Measurements from ENCODE around the gene ITGA11.

ITGA11 gene

GRCh38 chr15:68364028-68364659, 67.8 kb downstream of the ITGA11 start:
- no peak overlapping the region for H3K27ac ChIP-seq
- no peak for TF ChIP-seq ZFX (IDR thresholded peaks at IDR 0.05; ENCODE audit: borderline replicate concordance)
- TF ChIP-seq CTCF (IDR thresholded peaks at IDR 0.05), result no peak

GRCh38 chr15:68363353-68363752, 68.6 kb downstream of the ITGA11 start:
- TF ChIP-seq ZFX (IDR thresholded peaks at IDR 0.05; ENCODE audit: borderline replicate concordance) (no peak), CTCF (IDR thresholded peaks at IDR 0.05) (no peak)
- H3K27ac ChIP-seq, result no peak overlapping the region

- no peak for TF ChIP-seq CTCF (IDR thresholded peaks at IDR 0.05)
- no peak for TF ChIP-seq ZFX (IDR thresholded peaks at IDR 0.05; ENCODE audit: borderline replicate concordance)
- no peak overlapping the region for H3K27ac ChIP-seq
Measured at GRCh38 chr15:68362537-68363126, 69.3 kb downstream of the ITGA11 start.

- no peak for TF ChIP-seq ZFX (IDR thresholded peaks at IDR 0.05; ENCODE audit: borderline replicate concordance)
- no peak for TF ChIP-seq CTCF (IDR thresholded peaks at IDR 0.05)
Measured at GRCh38 chr15:68360721-68361120, 71.2 kb downstream of the ITGA11 start.

GRCh38 chr15:68356778-68357177, 75.2 kb downstream of the ITGA11 start:
- H3K27ac ChIP-seq, result no peak overlapping the region
- TF ChIP-seq CTCF (IDR thresholded peaks at IDR 0.05) (no peak), ZFX (IDR thresholded peaks at IDR 0.05; ENCODE audit: borderline replicate concordance) (no peak)

More at GRCh38 chr15:68360721-68361120, 71.2 kb downstream of the ITGA11 start:
- H3K27ac ChIP-seq, result no peak overlapping the region

- TF ChIP-seq CTCF (IDR thresholded peaks at IDR 0.05) (no peak), ZFX (IDR thresholded peaks at IDR 0.05; ENCODE audit: borderline replicate concordance) (no peak)
- H3K27ac ChIP-seq, result no peak overlapping the region
Measured at GRCh38 chr15:68354923-68355322, 77.0 kb downstream of the ITGA11 start.

GRCh38 chr15:68354268-68354667, 77.7 kb downstream of the ITGA11 start:
- no peak for TF ChIP-seq CTCF (IDR thresholded peaks at IDR 0.05)
- TF ChIP-seq ZFX (IDR thresholded peaks at IDR 0.05; ENCODE audit: borderline replicate concordance), result no peak

More at GRCh38 chr15:68354268-68354667, 77.7 kb downstream of the ITGA11 start:
- no peak overlapping the region for H3K27ac ChIP-seq
